HFF-Myc (cell line): Measurements from ENCODE around the gene FPGS.
"Not testable (repeated sequence)": the region's sequence is repeated elsewhere in the genome, so short reads cannot be mapped to it uniquely, and the experiment has no call there.

ENCODE experiments used
- DNase-seq: peaks from one replicate; pipeline ENCODE4 v3.0.0-alpha.2; 2011; ENCODE audit warnings: low read depth; ENCODE audit errors: extremely low read depth
- H3K4me3 ChIP-seq: replicated peaks from 2 replicates; pipeline ENCODE4 v1.5.1; 2011; ENCODE audit warnings: low read depth, mild to moderate bottlenecking, control low read depth, low read length
- TF ChIP-seq, protein P1 (sequence below): IDR thresholded peaks from 2 replicates; pipeline ENCODE4 v1.5.1; 2012; ENCODE audit warnings: mild to moderate bottlenecking, low read depth, low read length, control low read depth; ENCODE audit errors: missing control alignments

Gene FPGS

DNA sequence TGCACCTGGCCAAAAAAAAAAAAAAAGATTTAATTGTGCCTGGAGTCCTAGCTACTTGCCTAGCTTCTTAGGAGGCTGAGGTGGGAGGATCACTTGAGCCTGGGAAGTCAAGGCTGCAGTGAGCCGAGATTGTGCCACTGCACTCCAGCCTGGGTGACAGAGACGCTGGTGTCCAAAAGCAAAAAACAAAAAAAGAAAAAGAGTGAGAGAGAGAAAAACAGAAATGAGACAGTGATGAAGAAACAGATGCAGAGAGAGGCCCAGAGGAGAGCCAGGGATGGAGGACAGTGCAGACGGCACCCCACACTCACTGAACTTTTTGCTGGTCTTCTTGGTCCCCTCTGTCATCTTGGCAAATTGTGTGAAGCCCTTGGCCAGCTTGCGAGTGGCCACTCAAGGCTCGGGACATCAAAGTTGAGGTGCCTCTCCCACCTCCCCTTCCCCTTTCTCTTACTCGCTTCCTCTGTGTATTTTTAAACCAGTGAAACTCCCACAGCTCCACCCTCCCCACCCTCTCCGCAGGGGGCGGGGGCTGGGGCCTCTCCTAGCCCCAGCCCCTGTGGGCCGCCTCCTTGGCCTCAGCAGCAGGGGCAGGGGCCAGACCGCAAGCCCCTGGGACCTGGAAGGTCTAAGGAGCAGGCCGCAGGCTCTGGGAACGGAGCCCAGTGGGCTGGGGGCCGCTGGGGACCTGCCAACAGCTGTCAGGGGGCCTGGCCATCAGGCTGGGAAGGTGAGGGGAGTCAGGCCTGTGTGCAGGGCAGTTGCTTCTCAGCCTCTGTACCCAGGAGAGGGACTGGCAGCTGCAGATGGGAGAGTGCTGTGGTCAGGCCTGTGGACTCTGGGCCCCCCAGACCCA, 24.2 kb upstream of the FPGS start, which contains the start of gene SH2D3C:
TSS of gene SH2D3C (minus strand) at position 387 of the 856 bp plus-strand sequence. CDS start at position 348, 39 bp downstream.
- no peak within 1 kb of the TSS for H3K4me3 ChIP-seq
- TF ChIP-seq, protein P1, sequence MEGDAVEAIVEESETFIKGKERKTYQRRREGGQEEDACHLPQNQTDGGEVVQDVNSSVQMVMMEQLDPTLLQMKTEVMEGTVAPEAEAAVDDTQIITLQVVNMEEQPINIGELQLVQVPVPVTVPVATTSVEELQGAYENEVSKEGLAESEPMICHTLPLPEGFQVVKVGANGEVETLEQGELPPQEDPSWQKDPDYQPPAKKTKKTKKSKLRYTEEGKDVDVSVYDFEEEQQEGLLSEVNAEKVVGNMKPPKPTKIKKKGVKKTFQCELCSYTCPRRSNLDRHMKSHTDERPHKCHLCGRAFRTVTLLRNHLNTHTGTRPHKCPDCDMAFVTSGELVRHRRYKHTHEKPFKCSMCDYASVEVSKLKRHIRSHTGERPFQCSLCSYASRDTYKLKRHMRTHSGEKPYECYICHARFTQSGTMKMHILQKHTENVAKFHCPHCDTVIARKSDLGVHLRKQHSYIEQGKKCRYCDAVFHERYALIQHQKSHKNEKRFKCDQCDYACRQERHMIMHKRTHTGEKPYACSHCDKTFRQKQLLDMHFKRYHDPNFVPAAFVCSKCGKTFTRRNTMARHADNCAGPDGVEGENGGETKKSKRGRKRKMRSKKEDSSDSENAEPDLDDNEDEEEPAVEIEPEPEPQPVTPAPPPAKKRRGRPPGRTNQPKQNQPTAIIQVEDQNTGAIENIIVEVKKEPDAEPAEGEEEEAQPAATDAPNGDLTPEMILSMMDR = no peak
- no peak for DNase-seq

DNA sequence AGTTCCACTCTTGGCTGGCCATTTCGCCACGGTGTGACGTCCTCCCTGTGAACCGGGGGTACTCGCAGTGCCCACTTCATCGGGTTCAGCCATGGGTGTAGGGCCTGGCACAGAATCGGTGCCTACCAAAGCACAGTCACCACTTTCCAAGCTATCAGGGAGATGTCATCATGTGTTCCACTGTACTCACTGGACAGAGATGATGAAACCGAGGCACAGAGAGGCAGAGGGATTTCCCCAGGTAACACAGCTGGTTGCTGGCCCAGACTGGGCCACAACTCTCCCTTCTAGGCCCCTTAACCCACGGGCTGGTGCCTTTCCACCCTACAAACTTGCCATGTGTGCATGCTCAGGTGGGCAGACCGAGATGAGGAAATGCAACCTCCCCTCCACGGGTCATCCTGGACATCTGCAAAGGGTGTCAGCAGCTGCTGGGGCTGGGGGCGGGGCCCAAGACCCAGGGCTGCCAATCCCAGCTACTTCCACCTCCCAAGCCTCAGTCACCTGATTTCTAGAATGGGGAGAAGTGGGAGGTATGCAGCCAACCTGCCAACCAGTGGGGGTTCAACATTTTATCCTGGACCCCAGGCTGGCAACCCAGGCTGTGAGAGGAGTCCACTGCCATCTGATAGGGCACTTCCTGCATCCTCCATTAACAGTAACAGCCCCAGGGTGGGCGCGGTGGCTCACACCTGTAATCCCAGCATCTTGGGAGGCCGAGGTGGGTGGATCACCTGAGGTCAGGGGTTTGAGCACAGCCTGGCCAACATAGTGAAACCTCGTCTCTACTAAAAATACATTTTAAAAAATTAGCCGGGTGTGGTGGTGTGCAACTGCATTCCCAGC, 23.3 kb upstream of the FPGS start:
- H3K4me3 ChIP-seq = no peak overlapping the region
- TF ChIP-seq, protein P1 = no peak
- DNase-seq = no peak

DNA sequence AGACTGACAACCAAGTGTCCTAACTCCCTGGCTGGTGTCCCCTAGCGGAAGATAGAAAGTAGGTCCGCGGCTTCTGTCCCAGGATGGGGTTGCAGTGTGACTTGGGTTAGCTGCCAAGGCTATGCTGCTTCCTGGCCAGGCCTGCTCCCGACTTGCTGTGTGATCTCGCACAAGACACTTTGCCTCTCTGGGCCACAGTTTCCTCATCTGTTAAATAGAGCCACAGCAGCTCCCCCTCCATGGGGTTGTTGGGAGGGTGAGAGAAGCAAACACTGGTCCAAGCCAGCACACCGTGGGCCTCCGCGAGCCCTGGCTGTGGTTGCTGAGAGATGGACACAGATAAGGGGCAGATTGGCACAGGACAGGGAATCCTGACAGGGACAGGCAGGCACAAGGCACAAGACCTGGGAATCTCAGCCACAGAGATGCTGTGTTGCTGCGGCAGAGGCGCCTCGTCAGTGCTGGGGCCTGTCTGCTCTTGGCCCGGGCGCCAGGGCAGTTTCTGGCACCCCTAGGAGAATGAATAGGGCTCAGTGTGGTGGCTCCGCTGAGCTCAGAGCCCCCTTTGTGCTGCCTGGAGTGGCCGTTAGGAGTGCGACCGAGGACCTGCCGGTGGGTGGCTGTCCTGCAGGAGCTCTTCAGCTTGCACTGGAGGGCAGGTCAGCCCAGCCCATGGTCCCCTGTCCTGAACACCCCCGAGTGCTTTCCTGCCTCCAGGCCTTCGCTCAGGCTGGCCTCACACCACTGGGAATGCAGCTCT, 22.4 kb upstream of the FPGS start:
- no peak overlapping the region for H3K4me3 ChIP-seq
- TF ChIP-seq, protein P1 = no peak
- DNase-seq = no peak

DNA sequence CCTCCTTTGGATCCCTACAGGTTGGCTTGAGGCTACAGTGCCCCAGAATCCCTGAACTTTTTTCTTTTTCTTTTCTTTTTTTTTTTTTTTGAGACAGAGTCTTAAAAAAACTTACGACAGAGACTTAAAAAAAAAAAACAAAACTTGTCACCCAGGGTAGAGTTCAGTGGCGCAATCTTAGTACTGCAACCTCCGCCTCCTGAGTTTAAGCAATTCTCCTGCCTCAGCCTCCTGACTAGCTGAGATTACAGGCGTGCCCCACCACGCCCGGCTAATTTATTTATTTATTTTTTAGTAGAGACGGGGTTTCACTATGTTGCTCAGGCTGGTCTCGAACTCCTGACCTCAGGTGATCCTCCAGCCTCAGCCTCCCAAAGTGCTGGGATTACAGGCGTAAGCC, 21.8 kb upstream of the FPGS start:
- H3K4me3 ChIP-seq, DNase-seq: not testable (repeated sequence)

DNA sequence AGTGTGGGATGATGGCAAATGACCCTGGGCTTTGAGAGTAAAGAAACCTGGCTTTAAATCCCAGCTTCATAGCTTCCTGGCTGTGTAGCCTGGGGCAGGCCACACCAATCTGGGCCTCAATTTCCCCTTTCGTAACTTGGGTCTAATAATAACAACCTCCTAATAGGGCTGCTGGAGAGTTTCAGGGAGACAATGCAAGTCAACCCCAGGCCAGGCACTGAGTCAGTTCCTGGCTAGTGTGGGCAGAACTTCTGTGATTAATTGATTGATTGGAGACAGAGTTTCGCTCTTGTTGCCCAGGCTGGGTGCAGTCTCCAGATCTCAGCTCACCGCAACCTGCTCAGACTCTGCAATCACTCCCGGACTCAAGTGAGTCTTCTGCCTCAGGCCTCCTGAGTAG, 20.9 kb upstream of the FPGS start:
- no peak for DNase-seq
- TF ChIP-seq, protein P1 = no peak
- no peak overlapping the region for H3K4me3 ChIP-seq

DNA sequence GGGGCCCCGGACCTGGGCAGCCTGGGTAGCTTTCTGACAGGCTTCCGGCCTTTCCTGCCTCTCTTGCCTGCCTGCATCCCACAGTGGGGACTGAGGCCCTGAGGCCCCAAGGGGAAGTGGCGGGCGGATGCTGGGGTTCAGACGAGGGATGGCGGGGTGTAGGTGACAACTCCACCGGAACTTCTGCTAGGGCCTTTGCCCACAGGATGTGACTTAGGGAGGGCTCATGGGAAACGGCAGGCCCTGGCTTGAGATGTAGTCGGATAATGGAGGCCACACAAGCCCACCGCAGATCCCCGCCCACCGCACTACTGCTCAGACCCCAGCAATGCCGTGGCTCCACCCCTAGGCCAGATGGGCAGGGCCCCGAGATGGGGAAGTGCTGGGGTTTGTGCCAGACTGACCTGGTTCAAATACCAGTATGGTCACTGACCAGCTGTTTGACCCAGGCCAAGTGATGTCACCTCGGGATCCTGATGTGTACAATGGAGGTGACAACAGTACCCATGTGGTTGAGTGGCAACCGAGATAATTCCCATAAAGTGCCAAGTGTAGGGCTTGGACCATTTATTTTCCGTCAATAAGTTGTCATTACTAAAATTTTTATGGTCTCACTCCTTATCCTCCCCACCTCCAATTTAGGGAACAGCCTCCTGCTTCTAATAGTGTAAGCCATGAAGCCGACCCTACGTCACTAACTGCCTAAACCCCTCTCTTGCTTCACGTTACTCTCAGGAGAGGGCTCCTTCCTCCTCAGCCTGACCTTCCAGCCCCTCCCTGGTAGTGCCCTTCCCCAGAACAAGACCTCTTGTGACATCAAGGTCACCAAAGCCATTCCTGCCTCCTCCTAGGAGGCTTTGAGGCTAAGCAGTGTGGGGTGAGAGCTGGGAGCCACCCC, 19.3 kb upstream of the FPGS start:
- TF ChIP-seq, protein P1 = no peak
- no peak for DNase-seq
- no peak overlapping the region for H3K4me3 ChIP-seq
